Transverse colon (tissue), 3 donors: Measurements from ENCODE around the gene NUP98.

ENCODE experiments used
- CTCF ChIP-seq, 5 experiments: fragments of 200-600 bp in 3 of 5; fragments of 450-650 bp in 2 of 5; sonication (generic) in 3 of 5; IDR thresholded peaks; 1 replicate in 2 of 5; 2 replicates in 3 of 5; pipeline ENCODE4 v1.5.1; 2016 to 2017; ENCODE audit warnings: antibody characterized with exemption in 5 of 5, inconsistent platforms in 3 of 5, mild to moderate bottlenecking in 2 of 5, moderate library complexity in 1 of 5
- EP300 ChIP-seq: sonication (generic); formaldehyde crosslinking; IDR thresholded peaks from one replicate; pipeline ENCODE4 v1.6.1; 2017; ENCODE audit warnings: antibody characterized with exemption, low read depth

- TF ChIP-seq EP300 (no peak), CTCF (IDR thresholded peaks at IDR 0.05) (no peak)
These were observed 74.2 kb downstream of the NUP98 start for GRCh38 chr11:3723014-3723708.
